MM.1S (cell line): ENCODE measurements around the gene MXRA7.

Experiments used
- DNase-seq: peaks from one replicate; pipeline ENCODE4 v3.0.0-alpha.2; 2015
- H2AFZ ChIP-seq: fragments of 300-600 bp; sonication (generic); 2 replicates; pipeline ENCODE4 v1.6.0; 2016; ENCODE audit warnings: antibody characterized with exemption, low read length
- H3F3A ChIP-seq: fragments of 300-600 bp; sonication (generic); 2 replicates; pipeline ENCODE4 v1.6.1; 2016; ENCODE audit warnings: mild to moderate bottlenecking, antibody characterized with exemption, low read length, moderate library complexity, mixed read lengths; ENCODE audit not compliant: insufficient read depth
- H3K27ac ChIP-seq: fragments of 300-600 bp; sonication (generic); 2 replicates; pipeline ENCODE4 v1.5.1; 2016; ENCODE audit warnings: mild to moderate bottlenecking, low read length
- H3K27me3 ChIP-seq: fragments of 300-600 bp; sonication (generic); replicated peaks from 2 replicates; pipeline ENCODE4 v1.6.0; 2016; ENCODE audit warnings: low read length; ENCODE audit not compliant: insufficient read depth
- H3K36me3 ChIP-seq: fragments of 300-600 bp; sonication (generic); replicated peaks from 2 replicates; pipeline ENCODE4 v1.6.1; 2016; ENCODE audit warnings: mild to moderate bottlenecking, low read length, mixed read lengths; ENCODE audit not compliant: insufficient read depth
- H3K4me1 ChIP-seq: fragments of 300-600 bp; sonication (generic); 2 replicates; pipeline ENCODE4 v1.6.1; 2016; ENCODE audit warnings: low read length, mixed read lengths
- H3K4me2 ChIP-seq: fragments of 300-600 bp; sonication (generic); 2 replicates; pipeline ENCODE4 v1.6.0; 2016; ENCODE audit warnings: low read depth, low read length
- H3K4me3 ChIP-seq: fragments of 300-600 bp; sonication (generic); 2 replicates; pipeline ENCODE4 v1.5.1; 2016; ENCODE audit warnings: low read length, mixed read lengths
- H3K79me2 ChIP-seq: fragments of 300-600 bp; sonication (generic); 2 replicates; pipeline ENCODE4 v1.6.1; 2016; ENCODE audit warnings: mixed run types, low read length, mixed read lengths
- H3K9ac ChIP-seq: fragments of 300-600 bp; sonication (generic); 2 replicates; pipeline ENCODE4 v1.6.1; 2016; ENCODE audit warnings: low read length, mixed read lengths
- H3K9me2 ChIP-seq: fragments of 300-600 bp; sonication (generic); replicated peaks from 2 replicates; pipeline ENCODE4 v1.6.1; 2016; ENCODE audit warnings: mild to moderate bottlenecking, low read length, mixed read lengths; ENCODE audit not compliant: insufficient read depth
- H3K9me3 ChIP-seq: fragments of 300-600 bp; sonication (generic); replicated peaks from 2 replicates; pipeline ENCODE4 v1.6.1; 2016; ENCODE audit warnings: mild to moderate bottlenecking, low read length, mixed read lengths; ENCODE audit not compliant: insufficient read depth
- H4K20me1 ChIP-seq: fragments of 300-600 bp; sonication (generic); 2 replicates; pipeline ENCODE4 v1.6.1; 2016; ENCODE audit warnings: mild to moderate bottlenecking, low read length, moderate library complexity, mixed read lengths; ENCODE audit not compliant: insufficient read depth
- CTCF ChIP-seq: fragments of 300-600 bp; sonication (generic); IDR thresholded peaks from 2 replicates; pipeline ENCODE4 v1.5.1; 2016; ENCODE audit warnings: antibody characterized with exemption, low read length, mixed read lengths
- EZH2 ChIP-seq: fragments of 300-600 bp; sonication (generic); optimal IDR thresholded peaks from 2 replicates; pipeline ENCODE3; 2017; ENCODE audit warnings: low read depth, mild to moderate bottlenecking, antibody characterized with exemption, low read length, mixed read lengths
- EZH2phosphoT487 ChIP-seq: fragments of 300-600 bp; sonication (generic); IDR thresholded peaks from 2 replicates; pipeline ENCODE4 v1.6.1; 2018; ENCODE audit warnings: antibody characterized with exemption, low read length

The MXRA7 gene

DNA sequence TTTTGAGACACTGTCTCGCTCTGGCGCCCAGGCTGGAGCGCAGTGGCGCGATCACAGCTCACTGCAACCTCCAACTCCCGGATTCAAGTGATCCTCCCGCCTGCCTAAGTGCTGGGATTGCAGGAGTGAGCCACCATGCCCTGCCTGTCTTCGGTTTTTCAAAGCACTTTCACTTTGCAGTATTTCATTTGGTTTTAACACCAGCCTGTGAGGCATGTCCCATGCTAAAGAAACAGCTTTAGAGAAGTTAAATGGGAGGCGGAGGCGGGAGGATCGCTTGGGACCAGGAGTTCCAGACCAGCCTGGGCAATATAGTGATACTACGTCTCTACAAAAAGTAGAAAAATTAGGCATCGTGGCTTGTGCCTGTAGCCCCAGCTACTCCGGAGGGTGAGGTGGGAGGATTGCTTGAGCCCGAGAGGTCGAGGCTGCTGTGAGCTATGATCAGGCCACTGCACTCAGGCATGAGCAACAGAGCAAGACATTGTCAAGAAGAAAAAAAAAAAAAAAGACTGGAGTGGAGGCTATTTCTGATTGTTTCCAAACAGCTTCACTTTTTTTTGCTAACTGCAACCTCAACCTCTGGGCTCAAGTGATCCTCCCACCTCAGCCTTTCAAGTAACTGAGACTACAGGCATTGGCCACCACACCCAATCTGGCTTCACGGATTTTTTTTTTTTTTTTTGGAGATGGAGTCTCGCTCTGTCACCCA lies 17.1 kb upstream of the MXRA7 start:
- no peak for TF ChIP-seq EZH2phosphoT487
- TF ChIP-seq CTCF = no peak
- TF ChIP-seq EZH2 = no peak
- H3K79me2 ChIP-seq = peaks cover 83% of the 10 kb centered on the region
- peak overlapping the region; percentile 89 for H3K4me2 ChIP-seq
- no peaks in the 10 kb centered on the region for H3K9me2 ChIP-seq
- no peaks in the 10 kb centered on the region for H3K27me3 ChIP-seq
- 0 out of 2 replicates have a peak, but pooled peaks cover 8% of the 10 kb centered on the region for H3K4me1 ChIP-seq
- peak overlapping the region; percentile 99 for H3K9ac ChIP-seq
- peak; percentile 40 for DNase-seq
- no peak overlapping the region for H2AFZ ChIP-seq
- peaks cover 9% of the 10 kb centered on the region; the same call in 1 of the 2 replicates for H3K36me3 ChIP-seq
- H3F3A ChIP-seq = peaks cover 60% of the 10 kb centered on the region
- H3K27ac ChIP-seq = peak overlapping the region; percentile 100
- H3K9me3 ChIP-seq = no peaks in the 10 kb centered on the region
- peak overlapping the region; percentile 80 for H3K4me3 ChIP-seq
- no peaks in the 10 kb centered on the region for H4K20me1 ChIP-seq

- peaks cover 83% of the 10 kb centered on the region for H3K79me2 ChIP-seq
- H3K27me3 ChIP-seq = no peaks in the 10 kb centered on the region
- H3K9me3 ChIP-seq = no peaks in the 10 kb centered on the region
- H3K9ac ChIP-seq = peak within 1 kb of the TSS; percentile 99
- peak within 1 kb of the TSS; percentile 66 for H2AFZ ChIP-seq
- 0 out of 2 replicates have a peak, but pooled peaks cover 8% of the 10 kb centered on the region for H3K4me1 ChIP-seq
- peak within 1 kb of the TSS; percentile 100 for H3K27ac ChIP-seq
- H3F3A ChIP-seq = peaks cover 54% of the 10 kb centered on the region
- no peaks in the 10 kb centered on the region for H4K20me1 ChIP-seq
- peaks cover 9% of the 10 kb centered on the region for H3K36me3 ChIP-seq
- H3K9me2 ChIP-seq = no peaks in the 10 kb centered on the region
- TF ChIP-seq EZH2phosphoT487 (no peak), CTCF (peak; percentile 83)
- peak within 1 kb of the TSS; percentile 92 for H3K4me3 ChIP-seq
- H3K4me2 ChIP-seq = peak within 1 kb of the TSS; percentile 89
- peak; percentile 86 for DNase-seq
These were observed 16.3 kb upstream of the MXRA7 start, which contains the start of gene METTL23 for GRCh38 chr17:76726776-76727718. Gene METTL23, plus strand, starts transcription at chr17:76726839. Its CDS starts 2,872 bp downstream, at chr17:76729711.

GRCh38 chr17:76726231-76726775 lies 15.5 kb upstream of the MXRA7 start, which contains the start of gene JMJD6:
Gene JMJD6, minus strand, starts transcription at chr17:76726606. Its CDS starts 131 bp downstream, at chr17:76726475.
- H4K20me1 ChIP-seq = no peaks in the 10 kb centered on the region
- H3K4me2 ChIP-seq = peak within 1 kb of the TSS; percentile 89
- peak within 1 kb of the TSS; percentile 100 for H3K27ac ChIP-seq
- H3K4me1 ChIP-seq = 0 out of 2 replicates have a peak, but pooled peaks cover 11% of the 10 kb centered on the region
- no peak for TF ChIP-seq CTCF
- TF ChIP-seq EZH2phosphoT487 = no peak
- TF ChIP-seq EZH2 = no peak
- peaks cover 84% of the 10 kb centered on the region for H3K79me2 ChIP-seq
- peak within 1 kb of the TSS; percentile 99 for H3K9ac ChIP-seq
- no peaks in the 10 kb centered on the region for H3K27me3 ChIP-seq
- peak; percentile 96 for DNase-seq
- peak within 1 kb of the TSS; percentile 92 for H3K4me3 ChIP-seq
- peak within 1 kb of the TSS; percentile 66 for H2AFZ ChIP-seq
- H3K36me3 ChIP-seq = peaks cover 9% of the 10 kb centered on the region
- no peaks in the 10 kb centered on the region for H3K9me2 ChIP-seq
- H3F3A ChIP-seq = peaks cover 47% of the 10 kb centered on the region
- no peaks in the 10 kb centered on the region for H3K9me3 ChIP-seq
